GM12878 (cell line): ENCODE data around the gene TSPAN31. TPM values are rescaled to one million over a fixed set of nuclear protein-coding genes. Genes with fewer than 3 reads are reported as not detected.

ENCODE experiments used
- ATAC-seq: fragments of 200-7000 bp; cut with Tn5 transposase; 3 replicates; pipeline ENCODE4 v1.9.1; 2020; ENCODE audit warnings: mild to moderate bottlenecking, moderate library complexity
- BruUV-seq: library from RNA; stranded (reverse); fragments of 400-500 nt; replicated peaks from 2 replicates; lab custom pipeline; 2021; lab: Mats Ljungman, UMichigan
- CTCF ChIA-PET: fragments of 300-600 bp; sonication (Branson Sonifier 250); formaldehyde crosslinking; extraction: SDS; loops from one replicate; lab custom pipeline; 2021; ENCODE audit warnings: inconsistent platforms; lab: Yijun Ruan, JAX
- POLR2A ChIA-PET: fragments of 350-600 bp; formaldehyde crosslinking; extraction: SDS; loops from one replicate; lab custom pipeline; 2021; ENCODE audit warnings: inconsistent platforms; lab: Charles Lee
- RAD21 ChIA-PET: fragments of 300-600 bp; sonication (Branson Sonifier 250); formaldehyde crosslinking; loops from one replicate; lab custom pipeline; 2023; ENCODE audit warnings: antibody characterized with exemption; ENCODE audit not compliant: unreplicated experiment; lab: Charles Lee
- SMC1A ChIA-PET: fragments of 300-600 bp; sonication (Branson Sonifier 250); formaldehyde crosslinking; loops from one replicate; lab custom pipeline; 2023; ENCODE audit not compliant: unreplicated experiment, uncharacterized antibody; lab: Charles Lee
- DNase-seq: peaks from one replicate; pipeline ENCODE4 v3.0.0-alpha.2; 2011; ENCODE audit warnings: low read depth, low spot score
- FAIRE-seq: peaks from 3 replicates; lab custom pipeline; 2011; peaks lifted over from hg19 to GRCh38; lab: Jason Lieb, UNC
- H2AFZ ChIP-seq: 2 replicates; pipeline ENCODE4 v1.6.0; 2011; ENCODE audit warnings: low read depth, low read length, control low read depth; ENCODE audit not compliant: control insufficient read depth
- H3K27ac ChIP-seq: 2 replicates; pipeline ENCODE4 v1.5.1; 2011; ENCODE audit warnings: control low read depth; ENCODE audit not compliant: control insufficient read depth, insufficient read depth
- H3K27me3 ChIP-seq, 2 experiments: replicated peaks in 1 of 2; 2 replicates each; pipeline versions ENCODE4 v1.6.0 to v1.6.1; 2011; ENCODE audit warnings: low read length in 1 of 2; ENCODE audit not compliant: control insufficient read depth in 2 of 2, insufficient read depth in 2 of 2
- H3K36me3 ChIP-seq, 2 experiments: 2 replicates each; pipeline ENCODE4 v1.5.1; 2011; ENCODE audit warnings: low read length in 1 of 2; ENCODE audit not compliant: control insufficient read depth in 2 of 2, insufficient read depth in 2 of 2
- H3K4me1 ChIP-seq: 2 replicates; pipeline ENCODE4 v1.6.1; 2011; ENCODE audit warnings: mild to moderate bottlenecking, low read length, moderate library complexity, mixed read lengths; ENCODE audit not compliant: control insufficient read depth, insufficient read depth
- H3K4me2 ChIP-seq: 2 replicates; pipeline ENCODE4 v1.6.0; 2011; ENCODE audit warnings: control low read depth; ENCODE audit not compliant: control insufficient read depth, insufficient read depth
- H3K4me3 ChIP-seq: fragments of 200-600 bp; sonication (generic); 2 replicates; pipeline ENCODE4 v1.5.1; 2016
- H3K79me2 ChIP-seq: 2 replicates; pipeline ENCODE4 v1.6.0; 2011; ENCODE audit warnings: low read length; ENCODE audit not compliant: control insufficient read depth, insufficient read depth
- H3K9ac ChIP-seq: 2 replicates; pipeline ENCODE4 v1.8.0; 2011; ENCODE audit warnings: low read length, control low read depth, mixed read lengths; ENCODE audit not compliant: control insufficient read depth, insufficient read depth
- H3K9me3 ChIP-seq: replicated peaks from 3 replicates; pipeline ENCODE4 v1.5.1; 2011; ENCODE audit warnings: mild to moderate bottlenecking, low read length; ENCODE audit not compliant: control insufficient read depth, insufficient read depth
- H4K20me1 ChIP-seq: 2 replicates; pipeline ENCODE4 v1.6.0; 2011; ENCODE audit not compliant: control insufficient read depth, insufficient read depth
- HDGF ChIP-seq: fragments of 450-650 bp; IDR thresholded peaks from 2 replicates; pipeline ENCODE4 v1.6.1; 2016; ENCODE audit warnings: antibody characterized with exemption
- KAT2A ChIP-seq: conservative IDR thresholded peaks from 2 replicates; pipeline ENCODE4 v1.6.1; 2011; ENCODE audit warnings: low read depth, low read length; ENCODE audit not compliant: control insufficient read depth
- POLR2AphosphoS2 ChIP-seq: IDR thresholded peaks from 2 replicates; pipeline ENCODE4 v1.6.1; 2011; ENCODE audit warnings: low read depth, mild to moderate bottlenecking, low read length, improper control_type of control experiment, moderate library complexity
- RCOR1 ChIP-seq: conservative IDR thresholded peaks from 2 replicates; pipeline ENCODE4 v1.6.1; 2012; ENCODE audit warnings: low read depth, low read length, improper control_type of control experiment
- SIN3A ChIP-seq: IDR thresholded peaks from 2 replicates; pipeline ENCODE4 v1.6.1; 2012; ENCODE audit warnings: low read depth, low read length, improper control_type of control experiment
- SMARCA5 ChIP-seq: fragments of 450-650 bp; IDR thresholded peaks from 2 replicates; pipeline ENCODE4 v1.6.1; 2017; ENCODE audit warnings: mild to moderate bottlenecking
- ZNF622 ChIP-seq: fragments of 450-650 bp; IDR thresholded peaks from 2 replicates; pipeline ENCODE4 v1.6.1; 2017; ENCODE audit warnings: mild to moderate bottlenecking, inconsistent platforms
- ZSCAN29 ChIP-seq: fragments of 450-650 bp; IDR thresholded peaks from 2 replicates; pipeline ENCODE4 v1.6.1; 2017; ENCODE audit warnings: mild to moderate bottlenecking, moderate library complexity
- WGBS: methylation state at CpG from one replicate; pipeline ENCODE4 v1.1.6; 2016; ENCODE audit warnings: low lambda C conversion rate; ENCODE audit not compliant: insufficient replicate concordance, insufficient coverage; ENCODE audit errors: missing lambda C conversion rate; 5-methylcytosine and 5-hydroxymethylcytosine counted together
- in situ Hi-C: fragments of 300-500 bp; cut with MboI; formaldehyde crosslinking; loops from 9 replicates; pipeline ENCODE4 v1.14.3; 2018; ENCODE audit warnings: mixed read lengths
- intact Hi-C: fragments of 100-400 bp; cut with micrococcal nuclease; formaldehyde crosslinking; loops from one replicate; pipeline ENCODE4 v1.14.2; 2022; ENCODE audit not compliant: unreplicated experiment
- polyA plus RNA-seq, 11 experiments: library from polyadenylated mRNA; depleted of rRNA in 4 of 11; unstranded in 6 of 11; stranded (reverse) in 5 of 11; fragments of >200 nt; fragmentation: Nextera tagmentation in 4 of 11; fragmentation: Illumina TruSeq in 1 of 11; extraction: Ambion mirVana in 4 of 11; extraction: Trizol in 1 of 11; gene quantifications; 1 replicate in 1 of 11; 2 replicates in 10 of 11; pipeline versions ENCODE4 v1.2.1 to v1.2.3, GENCODE V29; 2011 to 2016; ENCODE audit warnings: inconsistent platforms in 2 of 11, missing spikeins in 2 of 11, low read depth in 1 of 11
- total RNA-seq, 4 experiments: library from RNA; depleted of rRNA in 3 of 4; stranded (reverse); fragments of >200 nt in 3 of 4; fragmentation: Illumina TruSeq in 1 of 4; extraction: Trizol in 1 of 4; gene quantifications; 2 replicates each; pipeline versions ENCODE4 v1.2.1 to v1.2.3, GENCODE V29; 2013 to 2021
- TF ChIP-seq, protein P1 (sequence below): IDR thresholded peaks from 2 replicates; pipeline ENCODE4 v1.6.1; 2012; ENCODE audit warnings: mild to moderate bottlenecking, low read depth, low read length

The TSPAN31 gene
- total and polyA plus RNA-seq, 10 of the 15 experiments (the other 5 are each of a cell fraction or from before 2014, with no cell fraction given), result 11.8 to 32.2 (median 24.7) TPM

DNA sequence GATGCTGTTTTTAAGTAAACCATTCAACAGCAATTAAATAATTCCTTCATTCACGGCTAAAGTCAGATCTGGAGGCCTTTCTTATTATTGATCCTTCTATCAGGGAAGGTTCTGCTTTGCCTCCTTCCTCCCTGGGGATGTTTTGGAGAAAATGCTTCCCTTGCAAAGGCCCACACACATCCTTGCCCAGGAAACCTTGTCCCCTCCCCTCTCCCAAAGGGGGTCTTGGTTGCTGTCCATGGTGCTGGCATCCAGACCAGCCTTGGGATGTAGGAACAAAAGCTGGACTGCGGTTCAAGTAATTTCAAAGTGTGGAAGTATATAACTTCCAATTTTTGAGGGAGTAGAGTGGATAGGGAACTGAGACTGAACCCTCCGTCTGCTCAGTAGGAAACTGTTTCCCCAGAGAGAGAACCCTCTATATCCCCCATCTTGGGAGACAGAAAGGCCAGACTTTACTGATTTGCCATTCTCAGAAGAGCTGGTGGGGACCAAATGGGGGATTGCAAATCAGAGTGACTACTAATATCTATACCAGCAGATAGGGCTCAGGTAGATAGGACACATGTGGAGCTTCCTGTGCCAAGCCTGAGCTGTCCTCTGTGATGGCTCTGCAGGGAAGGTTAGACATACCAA is 15.6 kb downstream of the TSPAN31 start:
- Histone ChIP-seq H3K27ac (no peak overlapping the region), H3K4me3 (no peak overlapping the region), H3K9ac (no peak overlapping the region), H3K9me3 (no peaks in the 10 kb centered on the region; the same call in 2 of the 3 replicates), H3K36me3 (peaks cover 0 to 3% of the 10 kb centered on the region in 2 experiments; a peak in 2 of 4 replicates), H3K79me2 (no peaks in the 10 kb centered on the region), H4K20me1 (no peaks in the 10 kb centered on the region; the same call in 1 of the 2 replicates), H3K4me2 (no peak overlapping the region), H3K4me1 (peaks cover 17% of the 10 kb centered on the region; the same call in 1 of the 2 replicates), H3K27me3 (peaks cover 4 to 12% of the 10 kb centered on the region in 2 experiments; a peak in 2 of 4 replicates), H2AFZ (no peak overlapping the region)
- WGBS, result 85% methylated on average over 3 of the region's 3 CpGs
- CTCF ChIA-PET, result interaction anchor here (0.5 to 2.0 kb wide), 5 partner anchors 12 to 173 kb away, joined by 3 to 9 read pairs (median 5); partner anchors contain the start of genes AVIL, EEF1AKMT3 and METTL1
- RAD21 ChIA-PET, result interaction anchor here (1.5 kb wide), 1 partner anchor 177 kb away, joined by 4 read pairs; no protein-coding TSS in a partner anchor
- FAIRE-seq (no peak), DNase-seq (no peak), ATAC-seq (no peak)
- in situ Hi-C loops (no loop called here), intact Hi-C loops (no loop called here)
- BruUV-seq, result no TSS peak
- TF ChIP-seq KAT2A (no peak), ZSCAN29 (no peak), HDGF (no peak), SIN3A (no peak), RCOR1 (no peak), ZNF622 (no peak), SMARCA5 (no peak), POLR2AphosphoS2 (no peak)
- TF ChIP-seq, protein P1, sequence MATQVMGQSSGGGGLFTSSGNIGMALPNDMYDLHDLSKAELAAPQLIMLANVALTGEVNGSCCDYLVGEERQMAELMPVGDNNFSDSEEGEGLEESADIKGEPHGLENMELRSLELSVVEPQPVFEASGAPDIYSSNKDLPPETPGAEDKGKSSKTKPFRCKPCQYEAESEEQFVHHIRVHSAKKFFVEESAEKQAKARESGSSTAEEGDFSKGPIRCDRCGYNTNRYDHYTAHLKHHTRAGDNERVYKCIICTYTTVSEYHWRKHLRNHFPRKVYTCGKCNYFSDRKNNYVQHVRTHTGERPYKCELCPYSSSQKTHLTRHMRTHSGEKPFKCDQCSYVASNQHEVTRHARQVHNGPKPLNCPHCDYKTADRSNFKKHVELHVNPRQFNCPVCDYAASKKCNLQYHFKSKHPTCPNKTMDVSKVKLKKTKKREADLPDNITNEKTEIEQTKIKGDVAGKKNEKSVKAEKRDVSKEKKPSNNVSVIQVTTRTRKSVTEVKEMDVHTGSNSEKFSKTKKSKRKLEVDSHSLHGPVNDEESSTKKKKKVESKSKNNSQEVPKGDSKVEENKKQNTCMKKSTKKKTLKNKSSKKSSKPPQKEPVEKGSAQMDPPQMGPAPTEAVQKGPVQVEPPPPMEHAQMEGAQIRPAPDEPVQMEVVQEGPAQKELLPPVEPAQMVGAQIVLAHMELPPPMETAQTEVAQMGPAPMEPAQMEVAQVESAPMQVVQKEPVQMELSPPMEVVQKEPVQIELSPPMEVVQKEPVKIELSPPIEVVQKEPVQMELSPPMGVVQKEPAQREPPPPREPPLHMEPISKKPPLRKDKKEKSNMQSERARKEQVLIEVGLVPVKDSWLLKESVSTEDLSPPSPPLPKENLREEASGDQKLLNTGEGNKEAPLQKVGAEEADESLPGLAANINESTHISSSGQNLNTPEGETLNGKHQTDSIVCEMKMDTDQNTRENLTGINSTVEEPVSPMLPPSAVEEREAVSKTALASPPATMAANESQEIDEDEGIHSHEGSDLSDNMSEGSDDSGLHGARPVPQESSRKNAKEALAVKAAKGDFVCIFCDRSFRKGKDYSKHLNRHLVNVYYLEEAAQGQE, result peak; percentile 87
- SMC1A ChIA-PET, result interaction anchor here (1.0 kb wide), 1 partner anchor 13 kb away, joined by 3 read pairs; no protein-coding TSS in a partner anchor
- POLR2A ChIA-PET, result no interaction called here
